Raji (cell line): ENCODE results near the gene LPCAT1.

Experiments used
- POLR2A ChIP-seq: IDR thresholded peaks from 2 replicates; pipeline ENCODE4 v1.6.1; 2011; ENCODE audit warnings: low read depth, low read length, control low read depth; ENCODE audit not compliant: insufficient read depth

The LPCAT1 gene

GRCh38 chr5:1444361-1445189 is 79.2 kb downstream of the LPCAT1 start:
- TF ChIP-seq POLR2A, result no peak

GRCh38 chr5:1443991-1444360 is 79.8 kb downstream of the LPCAT1 start:
- TF ChIP-seq POLR2A, result no peak

DNA sequence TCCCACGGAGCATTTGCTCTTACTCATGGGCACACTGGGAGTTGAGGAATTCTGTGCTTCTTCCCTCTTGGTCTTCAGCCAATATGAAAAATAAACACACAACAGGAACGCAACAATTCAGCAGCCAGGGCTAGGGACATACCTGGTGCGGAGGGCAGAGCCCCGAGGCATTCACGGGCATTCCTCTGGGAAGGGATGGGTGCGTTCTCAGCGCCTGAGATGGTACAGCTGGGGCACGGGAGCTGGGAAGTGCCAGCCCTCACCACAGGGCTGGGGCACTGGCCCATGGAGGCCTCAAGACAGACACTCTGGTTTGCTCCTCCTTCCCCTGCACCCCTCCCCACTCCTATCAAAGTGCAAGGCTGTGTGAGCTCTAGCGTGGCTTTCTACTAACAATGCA is 80.6 kb downstream of the LPCAT1 start:
- no peak for TF ChIP-seq POLR2A

DNA sequence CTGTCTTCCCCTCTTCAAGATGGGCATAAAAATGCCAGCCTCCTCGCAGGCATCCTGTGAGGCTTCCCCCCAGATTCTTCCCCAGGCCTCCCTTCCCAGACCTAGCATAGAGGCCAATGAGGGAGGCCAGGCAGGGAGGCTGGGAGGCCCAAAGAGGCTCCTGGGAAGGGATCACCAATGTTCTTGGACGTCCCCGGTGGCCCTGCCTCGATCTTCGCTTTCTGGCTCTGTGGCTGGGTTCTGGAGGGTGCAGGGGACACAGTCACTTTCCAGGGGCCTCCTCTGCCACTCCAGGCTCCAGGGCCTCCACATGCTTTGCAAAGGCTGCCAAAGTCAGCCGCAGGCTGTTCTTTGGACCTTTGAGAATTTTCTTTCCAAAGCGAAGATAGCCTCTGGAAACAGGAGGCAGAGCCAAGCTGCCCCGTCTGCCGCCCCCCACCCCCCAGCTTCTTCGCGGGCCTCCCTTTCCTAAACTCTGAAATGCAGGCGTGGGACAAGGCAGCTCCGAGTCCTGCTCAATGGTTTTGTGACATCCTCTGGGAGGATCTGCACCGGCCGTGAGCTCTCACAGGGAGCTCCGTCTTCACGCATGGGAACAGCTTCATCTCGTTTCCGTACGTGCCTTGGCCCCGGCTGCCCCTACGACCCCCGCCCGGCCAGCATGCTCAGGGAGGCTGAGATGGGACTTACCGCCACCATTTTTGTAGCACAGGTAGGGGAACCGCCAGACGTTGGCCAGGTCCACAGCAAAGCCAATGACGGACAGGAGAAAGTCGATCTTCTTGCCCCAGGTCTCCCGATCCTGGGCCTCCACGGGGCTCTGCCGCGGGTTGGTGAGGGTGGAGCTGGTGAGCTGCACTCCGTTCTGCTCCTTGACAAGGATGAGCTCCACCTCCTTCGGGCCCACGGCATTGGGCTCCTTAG is 81.3 kb downstream of the LPCAT1 start:
- TF ChIP-seq POLR2A, result no peak

DNA sequence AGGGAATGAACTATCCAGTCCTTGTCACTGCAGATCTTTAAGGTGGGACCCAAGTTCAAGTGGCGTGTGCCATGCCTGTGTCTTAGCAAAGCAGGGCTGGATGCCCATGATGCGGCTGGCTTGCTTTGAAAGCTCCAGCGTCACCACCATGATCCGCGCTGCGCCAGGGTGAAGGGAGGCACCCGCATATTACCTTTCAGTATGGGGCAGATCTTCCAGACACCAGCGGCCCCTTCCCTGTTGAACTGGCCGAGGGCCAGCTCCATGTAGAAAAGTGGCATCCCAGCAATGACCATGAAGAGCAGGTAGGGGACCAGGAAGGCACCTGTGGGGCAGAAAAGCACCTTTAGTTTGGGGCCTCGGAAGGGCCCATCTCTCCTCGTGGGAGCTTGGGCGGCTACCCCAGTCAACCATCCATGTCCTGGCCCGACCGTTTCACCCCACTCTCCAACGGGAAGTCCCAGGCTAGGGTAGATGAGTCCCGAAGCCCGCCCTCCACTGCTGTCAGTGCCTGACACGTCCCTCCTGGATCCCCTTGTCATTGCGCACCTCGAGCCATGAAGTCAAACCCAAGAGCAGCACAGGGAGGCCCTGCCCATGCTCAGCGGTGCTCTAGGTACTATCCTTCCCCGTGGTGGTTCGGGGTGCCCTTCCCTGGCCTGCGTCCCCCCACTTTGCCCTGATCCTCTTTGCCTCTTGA is 82.4 kb downstream of the LPCAT1 start:
- TF ChIP-seq POLR2A, result no peak

- no peak for TF ChIP-seq POLR2A
Observed at GRCh38 chr5:1440098-1440493, 83.7 kb downstream of the LPCAT1 start.

DNA sequence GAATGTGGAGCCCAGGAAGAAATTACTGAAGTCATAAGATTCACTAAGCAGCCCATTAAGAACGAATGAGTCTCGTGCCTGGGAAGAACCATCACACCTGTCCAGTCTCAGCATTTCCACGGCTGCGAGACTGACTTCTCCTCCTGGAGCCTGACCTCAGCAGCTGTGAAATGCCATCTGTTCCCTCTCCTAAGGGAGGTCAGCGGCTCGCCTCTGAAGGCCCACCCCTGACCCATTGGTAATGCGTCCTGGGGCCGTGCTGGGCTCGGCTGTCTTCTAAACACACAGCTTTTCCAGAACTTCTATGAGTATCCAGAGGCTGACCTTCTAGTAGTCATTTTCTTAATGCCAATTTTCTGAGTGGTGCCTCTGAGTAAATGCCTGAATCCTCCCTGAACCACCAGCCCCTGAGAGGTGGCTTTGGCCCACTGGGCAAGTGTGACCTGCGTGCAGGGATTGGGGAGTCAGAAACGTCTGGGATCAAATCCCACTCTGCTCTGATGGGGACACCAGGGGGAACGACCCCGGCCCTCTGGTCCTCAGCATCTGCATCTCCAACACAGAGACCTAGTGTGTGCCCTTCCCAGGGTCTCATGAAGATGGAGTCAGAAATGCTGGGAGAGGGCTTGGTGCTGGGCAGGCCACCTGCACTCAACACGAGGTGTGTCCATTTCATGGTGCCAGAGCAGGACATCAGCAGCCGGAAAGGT is 84.2 kb downstream of the LPCAT1 start:
- no peak for TF ChIP-seq POLR2A

- TF ChIP-seq POLR2A, result no peak
Observed at GRCh38 chr5:1438871-1439270, 84.9 kb downstream of the LPCAT1 start.

DNA sequence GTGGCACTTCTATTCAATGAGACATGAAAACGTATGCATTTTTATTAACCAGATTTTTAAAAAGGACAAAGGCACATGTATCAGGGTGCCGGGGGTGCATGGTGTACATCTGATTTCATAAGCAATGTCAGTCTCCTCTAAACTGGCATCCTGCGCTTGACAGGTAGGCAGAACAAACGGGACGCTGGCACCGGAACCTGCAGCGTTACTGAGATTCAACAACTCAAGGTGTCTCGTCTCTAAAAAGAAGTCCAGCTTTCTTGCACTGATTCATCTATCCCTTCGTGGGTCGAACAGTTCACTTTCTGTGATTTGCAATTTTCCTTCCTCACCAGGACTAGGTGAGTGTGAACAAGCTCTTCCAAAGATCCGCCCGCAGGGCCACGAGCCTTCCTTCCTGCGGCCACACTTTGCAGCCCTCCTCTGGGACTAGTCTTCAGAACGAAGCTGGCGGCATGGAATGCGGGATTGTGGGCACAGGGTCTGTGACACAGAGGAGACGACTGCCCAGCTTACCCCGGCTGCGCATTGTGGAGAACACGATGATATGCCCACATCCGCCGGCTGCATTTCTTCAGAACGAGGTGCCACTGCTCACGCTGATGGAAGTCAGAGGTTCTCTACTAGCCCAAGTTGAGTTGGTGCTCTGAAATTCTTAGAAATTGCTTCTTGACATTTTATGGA is 85.7 kb downstream of the LPCAT1 start:
- TF ChIP-seq POLR2A, result no peak

- TF ChIP-seq POLR2A, result no peak
Observed at GRCh38 chr5:1437226-1437829, 86.4 kb downstream of the LPCAT1 start.

DNA sequence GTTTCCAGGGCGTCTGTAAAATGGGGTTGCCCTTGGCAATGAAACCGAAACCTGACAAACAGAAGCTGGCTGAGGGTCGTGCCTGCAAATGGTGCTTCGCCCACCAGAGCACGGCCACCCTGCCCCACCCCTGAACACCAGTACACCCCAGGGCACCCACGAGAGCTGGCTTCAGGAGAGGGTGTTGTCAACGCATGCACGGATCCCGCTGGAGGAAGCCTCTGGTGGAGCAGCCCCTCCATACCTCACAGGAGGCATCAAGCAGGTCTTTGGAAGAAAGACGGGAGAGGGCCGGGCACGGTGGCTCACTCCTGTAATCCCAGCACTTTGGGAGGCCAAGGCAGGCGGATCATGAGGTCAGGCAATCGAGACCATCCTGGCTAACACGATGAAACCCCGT is 87.1 kb downstream of the LPCAT1 start:
- no peak for TF ChIP-seq POLR2A

- TF ChIP-seq POLR2A, result no peak
Observed at GRCh38 chr5:1436036-1436435, 87.7 kb downstream of the LPCAT1 start.

GRCh38 chr5:1435369-1435768 is 88.4 kb downstream of the LPCAT1 start:
- TF ChIP-seq POLR2A, result no peak

DNA sequence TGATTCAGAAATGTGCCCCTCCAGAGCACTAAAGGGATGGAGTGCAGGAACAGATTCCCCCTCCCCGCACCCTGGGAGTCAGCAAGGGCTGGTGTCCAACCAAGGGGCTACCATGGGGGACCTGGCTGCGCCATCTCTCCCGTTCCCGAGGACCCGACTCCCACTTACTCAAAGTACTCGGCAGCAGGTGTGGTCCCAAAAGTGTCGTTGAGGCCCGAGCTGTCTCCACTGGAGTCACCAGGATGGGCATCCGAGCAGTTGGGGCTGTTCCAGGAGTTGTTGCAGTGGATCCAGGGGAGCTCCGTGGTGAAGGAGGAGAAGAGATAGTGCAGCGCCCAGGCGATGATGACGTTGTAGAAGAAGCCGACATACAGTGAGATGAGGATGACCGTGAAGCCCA is 91.5 kb downstream of the LPCAT1 start:
- no peak for TF ChIP-seq POLR2A
